Jurkat, Clone E6-1 (cell line): Measurements from ENCODE around the gene ACTL8.

Source experiments
- DNase-seq: peaks from one replicate; pipeline ENCODE4 v3.0.0-alpha.2; 2011; ENCODE audit warnings: low read depth, low spot score
- H3K4me3 ChIP-seq: 2 replicates; pipeline ENCODE4 v1.5.1; 2011; ENCODE audit warnings: mild to moderate bottlenecking, low read length, control low read depth, moderate library complexity

Gene ACTL8

DNA sequence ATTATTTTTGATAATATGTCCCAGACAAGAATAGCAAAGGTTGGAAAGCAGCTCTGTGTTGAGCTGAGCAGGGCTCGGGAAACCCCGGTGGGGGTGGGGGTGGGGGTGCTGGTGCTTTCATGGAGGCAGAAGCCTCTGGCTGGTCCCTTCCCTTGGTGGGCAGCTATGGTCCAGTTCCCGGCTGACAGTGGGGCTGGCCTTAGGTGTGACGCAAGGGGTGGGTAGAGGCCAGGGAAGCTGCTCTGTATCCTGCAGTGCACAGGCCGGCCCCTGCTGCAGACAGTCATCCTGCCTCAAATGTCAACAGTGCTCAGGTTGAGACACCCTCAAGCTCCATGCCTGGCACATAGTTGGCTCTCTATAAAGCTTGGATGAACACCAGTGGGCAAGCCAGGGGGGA, 8.9 kb downstream of the ACTL8 start:
- no peak for DNase-seq
- no peak overlapping the region for H3K4me3 ChIP-seq

DNA sequence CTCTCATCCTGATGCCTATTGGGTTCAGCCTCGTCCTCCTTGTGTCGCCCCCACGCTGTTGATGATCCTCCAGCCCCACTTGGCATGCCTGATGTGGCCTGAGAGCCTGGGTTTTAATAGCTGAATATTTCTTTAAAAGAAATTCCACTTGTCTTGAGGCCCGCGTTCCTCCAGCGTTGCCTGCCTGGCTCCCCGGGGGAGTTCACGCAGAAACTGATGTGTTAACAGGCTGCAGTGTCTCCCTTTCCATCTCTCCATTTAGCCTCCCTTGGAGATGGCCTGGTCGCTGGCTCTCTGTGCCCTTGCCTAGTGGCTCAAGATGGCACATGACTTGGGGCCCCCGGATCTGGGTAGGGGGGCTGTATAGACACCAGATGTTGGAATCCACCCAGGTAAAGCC, 9.5 kb downstream of the ACTL8 start:
- DNase-seq = no peak
- no peak overlapping the region for H3K4me3 ChIP-seq

DNA sequence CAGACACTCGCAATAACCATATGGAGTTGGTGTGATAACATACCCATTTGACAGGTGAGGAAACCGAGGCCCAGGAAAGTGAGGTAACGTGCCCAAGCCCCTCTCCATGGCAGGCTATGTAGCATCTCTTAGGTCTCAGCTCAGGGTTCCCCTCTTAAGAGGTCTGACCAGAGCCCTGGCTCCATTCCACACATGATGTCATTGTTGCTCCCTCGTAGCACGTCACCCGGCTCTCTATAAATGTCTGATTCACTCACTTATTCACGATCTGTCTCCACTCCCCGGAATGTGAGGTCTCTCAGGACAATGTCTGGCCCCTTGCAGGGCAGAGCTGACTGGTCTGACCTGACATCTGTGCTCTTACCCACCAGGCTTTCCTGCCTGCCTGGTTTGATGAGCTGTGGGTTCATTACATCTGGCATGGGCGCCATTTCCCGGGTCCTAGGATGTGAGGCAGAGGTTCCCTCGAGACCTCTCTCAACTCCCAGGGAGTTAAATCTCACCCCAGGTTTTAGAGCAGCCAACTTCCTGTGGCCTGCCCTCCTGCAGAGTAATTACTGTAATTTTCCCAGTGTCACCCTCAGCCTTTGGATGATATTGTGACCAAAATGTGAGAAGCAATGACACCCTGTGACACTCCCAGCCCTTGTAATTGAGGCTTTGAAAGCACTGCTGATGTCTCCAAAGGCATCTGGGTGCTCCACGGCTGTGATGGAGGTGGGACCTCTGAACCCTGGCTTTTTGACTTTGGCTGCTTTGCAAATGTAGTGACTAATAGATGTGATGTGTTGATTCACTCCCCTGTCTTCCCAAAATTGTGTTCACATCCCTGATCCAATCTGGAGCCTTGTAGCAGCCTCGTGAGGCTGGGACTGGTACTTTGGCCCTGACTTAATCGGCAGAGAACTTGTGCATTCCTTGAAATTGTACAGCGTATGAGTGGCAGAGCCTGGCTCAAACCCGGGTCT, 10.6 kb downstream of the ACTL8 start:
- DNase-seq = no peak
- H3K4me3 ChIP-seq = no peak overlapping the region

DNA sequence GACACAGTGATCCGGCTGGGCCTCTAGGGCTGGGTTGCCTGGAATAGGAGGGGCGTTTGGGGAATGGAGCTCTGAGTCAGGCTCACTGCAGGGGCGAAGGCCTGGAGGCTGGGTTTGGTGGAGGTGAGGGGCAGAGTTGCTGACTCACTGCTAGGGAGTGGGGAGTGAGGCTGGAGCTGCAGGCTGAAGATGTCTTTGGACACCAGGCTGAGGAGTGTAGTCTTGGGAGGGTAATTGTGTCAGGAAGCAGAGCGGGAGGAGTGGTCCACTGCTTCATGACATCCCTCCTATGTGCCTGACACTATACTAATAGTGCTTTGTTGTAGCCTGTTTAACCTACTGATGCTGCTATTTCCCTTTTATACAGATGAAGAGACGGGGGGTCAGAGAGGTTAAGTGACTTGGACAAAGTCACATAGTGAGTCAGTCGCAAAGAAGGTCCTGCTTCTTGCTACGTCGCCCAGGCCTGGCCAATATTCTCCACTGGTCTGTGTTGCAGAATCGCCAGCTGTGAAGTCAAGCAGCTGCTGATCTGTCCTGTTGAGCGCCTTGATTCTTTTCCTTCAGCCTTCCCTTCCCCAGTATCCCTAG, 13.6 kb downstream of the ACTL8 start:
- DNase-seq = no peak
- no peak overlapping the region for H3K4me3 ChIP-seq

DNA sequence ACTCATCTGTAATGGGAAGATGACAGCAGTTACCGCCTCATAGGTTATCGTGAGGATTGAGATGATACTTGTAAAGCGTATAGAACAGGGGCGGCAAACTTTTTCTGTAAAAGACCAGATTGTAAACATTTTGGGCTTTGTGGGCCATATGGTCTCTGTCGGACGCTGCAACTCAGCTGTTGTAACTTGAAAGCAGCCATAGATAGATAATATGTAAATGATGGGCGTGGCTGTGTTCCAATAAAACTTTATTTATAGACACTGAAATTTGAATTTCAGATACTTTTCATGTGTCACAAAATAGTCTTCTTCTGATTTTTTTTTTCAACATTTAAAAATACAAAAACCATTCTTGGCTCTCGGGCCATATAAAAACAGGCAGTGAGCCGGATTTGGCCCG, 15.8 kb downstream of the ACTL8 start:
- no peak for DNase-seq
- H3K4me3 ChIP-seq = no peak overlapping the region

DNA sequence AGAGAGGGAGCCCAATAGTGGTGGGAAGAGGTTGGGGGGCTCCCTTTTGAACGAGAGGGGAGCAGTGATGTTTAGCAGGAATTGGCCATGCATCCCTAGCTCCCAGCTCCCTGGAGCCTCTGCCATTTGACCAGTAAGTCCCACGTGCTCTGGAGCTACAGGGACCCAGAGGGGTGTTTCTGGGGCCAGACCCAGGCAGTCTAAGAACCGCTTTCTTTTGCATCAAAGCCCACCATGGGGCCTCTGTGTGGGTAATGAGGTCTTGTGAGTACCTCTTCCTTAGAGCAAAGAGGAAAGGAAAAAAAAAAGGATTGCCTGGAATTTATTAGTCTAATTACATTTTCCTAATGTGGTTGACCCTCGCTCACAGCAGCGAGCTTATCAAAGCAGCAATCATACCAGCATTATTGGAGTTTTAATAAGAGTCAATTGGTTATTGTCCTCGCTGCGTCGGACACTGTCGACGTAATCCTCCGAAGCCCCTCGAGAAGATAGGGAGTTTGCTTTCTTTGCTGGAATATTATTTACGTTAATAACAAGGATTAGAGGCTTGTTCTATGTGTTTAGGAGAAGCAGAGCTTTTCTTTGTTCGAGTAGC, 17.6 kb downstream of the ACTL8 start:
- no peak for DNase-seq
- H3K4me3 ChIP-seq = no peak overlapping the region

DNA sequence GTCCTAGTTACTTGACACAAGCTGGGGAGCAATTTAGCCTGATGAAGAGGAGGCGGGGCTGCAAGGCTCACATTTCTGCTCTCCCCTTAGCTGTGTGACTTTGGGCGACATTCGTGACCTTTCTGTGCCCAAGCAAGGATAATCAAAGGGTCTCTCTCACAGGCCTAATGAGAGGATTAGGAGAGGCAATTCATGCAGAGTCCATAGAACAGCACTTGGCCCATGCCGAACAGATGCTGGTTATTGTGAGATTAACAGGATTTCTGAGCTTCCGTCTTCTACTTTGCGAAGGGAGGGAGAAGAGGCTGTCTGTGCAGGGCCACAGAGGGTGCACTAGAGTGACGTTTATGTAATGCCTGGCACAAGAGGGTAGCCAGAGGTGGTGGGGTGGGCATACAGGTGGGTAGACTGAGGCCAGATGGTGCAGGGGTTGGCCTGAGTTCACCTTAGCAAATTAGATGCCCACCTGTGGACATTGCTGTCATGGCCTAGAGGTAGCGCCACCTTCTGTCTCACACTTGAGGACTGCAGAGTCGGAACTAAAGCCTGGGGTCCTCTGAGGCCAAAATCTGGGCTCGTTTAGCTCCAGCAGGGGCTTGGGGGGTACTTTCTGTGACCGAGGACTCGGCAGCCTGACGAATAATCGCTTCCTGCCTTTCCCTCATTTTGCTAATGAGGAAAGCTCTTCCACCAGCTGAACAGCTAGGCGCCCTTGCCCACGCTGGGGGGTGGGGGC, 18.6 kb downstream of the ACTL8 start:
- no peak overlapping the region for H3K4me3 ChIP-seq
- no peak for DNase-seq

DNA sequence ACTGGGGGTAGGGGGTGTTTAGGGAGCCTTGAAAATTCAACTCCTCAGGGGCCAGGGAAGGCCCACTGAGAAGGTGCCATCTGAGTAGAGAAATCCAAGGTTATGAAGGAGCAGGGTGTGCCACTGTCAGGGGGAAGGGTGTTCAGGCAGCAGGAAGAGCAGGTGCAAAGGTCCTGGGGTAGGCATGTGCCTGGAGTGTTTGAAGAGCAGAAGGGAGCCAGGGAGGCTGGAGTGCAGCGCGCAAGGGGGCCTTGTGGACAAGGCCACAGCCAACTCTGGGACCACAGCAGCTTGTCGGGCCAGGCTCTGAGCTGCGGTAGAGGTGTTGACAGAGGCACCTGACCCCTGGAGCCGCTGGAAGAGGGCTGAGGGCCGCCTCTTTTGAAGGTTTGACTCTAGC, 19.3 kb downstream of the ACTL8 start:
- H3K4me3 ChIP-seq = no peak overlapping the region
- no peak for DNase-seq

DNA sequence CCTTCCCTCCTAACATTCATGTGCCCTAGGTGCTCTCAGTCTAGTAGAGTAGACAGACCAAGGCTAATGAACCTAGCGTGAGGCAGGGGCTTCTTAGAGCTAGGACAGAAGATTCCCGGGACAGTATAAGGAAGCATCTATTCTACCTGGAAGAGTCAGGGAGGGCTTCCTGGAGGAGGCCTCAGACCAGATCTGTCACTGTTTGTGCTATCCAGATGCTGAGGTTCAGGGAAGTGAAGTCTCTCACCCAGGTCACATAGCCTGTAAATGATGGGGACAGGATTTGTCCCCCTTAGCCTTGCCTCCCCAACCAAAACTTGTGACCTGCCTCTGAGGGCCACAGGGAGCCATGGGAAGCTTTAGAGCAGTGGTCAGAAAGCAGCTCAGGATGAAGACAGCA, 20.7 kb downstream of the ACTL8 start:
- no peak for DNase-seq
- no peak overlapping the region for H3K4me3 ChIP-seq

DNA sequence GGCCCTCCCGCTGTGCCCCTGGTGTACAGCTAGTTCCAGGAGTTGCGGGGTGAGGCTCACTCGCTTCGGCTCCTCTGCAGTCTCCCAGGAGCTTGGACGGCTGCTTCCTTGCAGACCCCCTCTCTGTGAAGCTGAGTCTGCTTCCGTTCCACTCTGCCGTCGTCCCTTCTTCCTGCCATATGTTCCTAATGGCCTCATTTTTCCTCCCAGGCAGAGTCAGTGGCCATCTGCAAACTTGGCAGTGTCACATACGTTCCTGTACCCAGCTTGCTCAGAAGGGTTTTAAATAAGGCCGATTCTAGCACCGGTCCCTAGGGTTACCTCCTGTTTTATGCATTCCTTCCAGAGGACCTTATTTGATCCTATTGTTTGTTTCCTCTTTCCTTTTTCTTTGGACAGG, 21.3 kb downstream of the ACTL8 start:
- DNase-seq = no peak
- H3K4me3 ChIP-seq = no peak overlapping the region

DNA sequence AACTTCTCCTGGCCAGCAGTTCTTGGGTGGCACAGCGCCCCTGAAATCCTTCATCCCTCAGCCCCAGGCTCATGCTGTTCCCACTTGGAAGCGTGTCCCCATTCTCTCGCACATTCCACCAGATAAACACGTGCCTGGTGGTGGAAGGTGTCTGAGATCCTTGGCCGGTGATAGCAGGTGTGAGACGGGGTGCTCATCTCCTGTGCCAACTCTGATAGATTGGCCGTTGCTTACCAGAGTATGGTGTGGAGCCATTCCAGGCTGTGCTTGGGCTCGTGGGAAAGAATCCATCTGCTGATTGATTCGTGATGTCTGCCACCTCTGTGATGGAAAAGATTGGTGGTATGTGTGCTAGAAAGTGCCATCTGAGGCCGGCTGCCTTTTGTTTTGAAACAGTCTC, 22.2 kb downstream of the ACTL8 start:
- H3K4me3 ChIP-seq = no peak overlapping the region
- no peak for DNase-seq

DNA sequence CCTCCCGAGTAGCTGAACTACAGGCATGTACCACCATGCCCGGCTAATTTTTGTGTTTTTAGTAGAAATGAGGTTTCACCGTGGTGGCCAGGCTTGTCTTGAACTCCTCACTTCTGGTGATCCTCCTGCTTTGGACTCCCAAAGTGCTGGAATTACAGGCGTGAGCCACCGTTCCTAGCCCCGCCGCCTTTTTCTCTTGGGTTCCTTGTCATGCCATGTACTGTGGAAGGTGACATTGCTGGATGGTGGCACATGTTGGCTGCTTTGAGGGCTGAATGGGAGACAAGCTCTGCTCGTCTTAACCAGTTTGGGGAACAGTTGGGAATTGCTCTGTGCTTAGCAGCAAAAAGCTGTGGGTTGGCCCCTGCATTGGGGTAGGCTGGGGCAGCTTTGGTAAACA, 22.7 kb downstream of the ACTL8 start:
- H3K4me3 ChIP-seq = no peak overlapping the region
- no peak for DNase-seq

DNA sequence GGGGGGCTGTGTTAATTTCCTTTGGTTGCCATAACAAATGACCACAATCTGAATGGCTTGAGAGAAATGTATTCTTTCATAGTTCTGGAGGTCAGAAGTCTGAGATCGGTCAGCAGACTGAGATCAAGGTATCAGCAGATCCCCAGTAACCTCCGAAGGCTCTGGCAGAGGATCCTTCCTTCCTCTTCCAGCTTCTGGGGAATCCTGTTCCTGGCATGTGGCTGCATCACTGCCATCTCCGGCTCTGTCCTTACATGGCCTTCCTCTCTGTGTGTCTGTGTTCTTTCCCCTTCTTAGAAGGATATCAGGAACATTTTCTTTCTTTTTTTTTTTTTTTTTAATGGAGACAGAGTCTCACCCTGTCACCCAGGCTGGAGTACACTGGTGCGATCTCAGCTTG, 25.8 kb downstream of the ACTL8 start:
- DNase-seq = no peak
- H3K4me3 ChIP-seq = no peak overlapping the region

DNA sequence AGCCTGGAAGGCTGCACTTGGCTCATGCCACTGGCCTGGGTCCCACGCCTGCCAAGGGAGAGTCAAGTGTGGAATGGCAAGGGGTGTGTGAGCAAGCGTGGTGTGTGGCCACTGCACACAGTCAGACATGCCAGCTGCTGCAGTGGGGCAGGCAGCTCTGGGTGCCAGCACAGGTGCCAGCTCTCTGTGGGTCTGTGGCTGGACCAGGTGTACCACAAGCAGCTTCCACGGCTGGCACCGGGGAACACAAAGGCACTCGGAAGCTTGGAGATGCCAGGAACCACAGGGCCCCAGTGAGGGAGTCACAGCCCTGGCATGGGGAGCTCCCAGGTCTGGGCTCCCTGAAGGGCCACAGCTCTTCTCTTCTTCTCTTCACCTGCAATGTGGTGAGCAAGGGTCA, 34.8 kb downstream of the ACTL8 start:
- DNase-seq = no peak
- no peak overlapping the region for H3K4me3 ChIP-seq

DNA sequence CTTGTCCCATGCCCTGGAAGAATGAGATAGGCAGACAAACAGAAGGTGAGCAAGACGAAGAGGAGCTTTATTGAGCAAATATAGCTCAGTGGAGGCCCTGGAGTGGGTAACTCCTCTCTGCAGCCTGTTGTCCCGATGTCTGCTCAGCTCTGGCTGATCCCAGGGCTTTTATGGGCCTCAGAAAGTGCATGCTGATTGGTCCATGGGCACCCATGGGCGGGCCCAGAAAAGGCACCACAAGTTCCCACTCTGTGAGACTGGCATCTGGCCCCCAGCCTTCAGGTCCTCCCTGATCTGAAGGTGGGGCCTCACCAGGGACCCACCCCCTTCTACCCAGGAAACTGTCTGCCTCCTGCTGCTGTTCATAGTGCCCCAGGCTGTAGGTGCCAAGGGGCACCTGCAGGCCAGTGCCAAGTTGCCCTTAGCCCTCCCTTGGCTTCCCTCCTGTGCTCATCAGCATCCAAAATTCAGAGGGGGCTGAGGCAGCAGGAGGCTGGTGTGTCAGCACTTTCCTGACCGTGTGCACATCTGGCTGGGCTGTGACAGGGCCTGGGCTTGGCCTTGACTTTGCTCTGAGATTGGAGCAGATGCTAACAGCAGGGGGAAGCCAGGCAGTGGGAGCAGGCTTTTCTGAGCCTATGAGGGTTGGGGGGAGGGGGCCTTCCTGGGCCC, 35.4 kb downstream of the ACTL8 start:
- H3K4me3 ChIP-seq = no peak overlapping the region
- DNase-seq = no peak

DNA sequence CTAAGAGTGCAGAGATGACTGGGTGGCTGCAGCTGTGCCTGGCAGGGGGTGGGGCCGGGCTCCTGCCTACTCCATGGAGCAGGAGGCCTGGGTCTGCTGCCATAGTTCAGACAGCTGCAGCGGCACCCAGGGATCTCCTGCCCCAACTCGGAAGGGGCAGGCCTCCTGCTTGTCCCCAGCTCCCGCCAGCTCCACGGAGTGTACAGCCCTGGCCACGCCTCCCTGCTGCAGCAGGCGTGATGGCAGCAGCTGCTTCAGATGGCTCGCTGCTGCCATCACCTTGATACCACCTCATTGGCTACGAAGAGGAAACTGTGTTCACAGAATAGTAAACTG, 35.9 kb downstream of the ACTL8 start:
- no peak overlapping the region for H3K4me3 ChIP-seq

DNA sequence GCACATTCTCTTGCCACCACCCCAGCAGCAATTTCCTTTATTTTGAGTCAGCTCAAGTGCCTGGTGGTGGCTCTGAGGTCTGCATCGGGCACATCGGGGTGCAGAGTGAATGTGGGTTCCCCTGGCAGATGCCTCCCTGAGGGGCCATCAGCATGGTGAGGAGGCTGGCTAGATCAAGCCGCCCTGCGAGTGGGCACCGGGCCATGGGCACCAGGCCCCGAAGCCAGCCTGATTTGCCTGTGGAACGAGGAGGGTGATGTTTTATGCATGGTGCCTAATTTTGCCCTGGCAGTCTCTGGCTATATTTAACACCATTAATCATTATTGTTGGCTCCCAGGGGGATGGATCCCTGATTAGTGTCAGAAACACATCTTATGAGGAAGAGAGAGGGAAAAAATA, 36.3 kb downstream of the ACTL8 start:
- no peak for DNase-seq
- H3K4me3 ChIP-seq = no peak overlapping the region

More for the DNA sequence above, 35.9 kb downstream of the ACTL8 start:
- DNase-seq = no peak

DNA sequence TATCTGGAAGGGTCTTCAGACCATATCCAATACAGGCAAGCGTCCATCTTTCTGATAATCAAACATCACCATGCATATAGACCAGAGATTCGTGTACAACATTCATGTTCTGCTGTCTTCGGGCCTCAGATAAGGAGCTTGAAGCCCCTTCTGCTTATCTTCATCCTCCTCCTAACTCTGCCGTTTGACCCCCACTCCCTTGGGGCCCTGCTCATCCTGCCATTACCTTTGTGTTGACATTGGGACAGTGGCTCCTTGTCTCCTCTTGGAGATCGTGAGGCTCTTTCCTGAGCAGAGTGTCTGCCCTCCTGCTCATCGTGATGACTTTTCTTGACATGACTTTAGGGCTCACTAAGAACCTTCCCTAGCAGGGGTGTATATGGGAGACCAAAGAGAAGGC, 37.3 kb downstream of the ACTL8 start:
- no peak for DNase-seq
- no peak overlapping the region for H3K4me3 ChIP-seq

DNA sequence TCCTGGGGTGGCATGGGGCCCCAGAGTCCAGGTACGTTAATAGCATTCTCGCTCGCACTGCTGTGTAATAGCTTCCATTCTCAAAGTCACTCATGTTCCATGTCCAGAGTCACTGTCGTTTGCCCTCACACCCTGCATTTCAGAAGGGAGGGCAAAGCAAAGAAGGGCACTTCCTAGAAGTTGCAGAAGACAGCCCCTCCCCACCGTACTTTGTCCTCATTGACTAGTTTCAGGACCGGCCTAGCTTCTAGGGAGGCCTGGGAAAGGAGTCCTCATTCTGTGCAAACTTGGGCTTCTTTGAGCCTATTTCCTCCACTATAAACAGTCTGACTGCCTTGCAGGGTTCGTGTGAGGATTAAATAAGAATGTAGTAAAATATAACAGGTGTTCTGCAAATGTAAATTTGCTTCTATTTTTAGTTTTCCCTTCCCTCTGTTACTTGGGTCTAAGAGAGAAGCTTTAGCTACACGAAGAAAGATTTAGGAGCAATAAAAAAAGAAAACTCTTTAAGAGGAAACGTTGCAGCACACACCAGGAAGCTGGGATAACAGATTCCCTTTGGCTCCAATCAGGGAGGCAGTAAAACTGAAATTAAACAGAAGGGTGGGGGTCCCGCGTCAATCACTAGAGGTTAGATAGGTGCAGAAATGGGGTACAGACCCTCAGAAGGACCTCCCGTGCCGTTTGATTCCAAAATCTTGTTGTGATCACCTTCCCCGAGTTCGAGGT, 40.1 kb downstream of the ACTL8 start:
- no peak overlapping the region for H3K4me3 ChIP-seq

More for the DNA sequence above, 40.1 kb downstream of the ACTL8 start:
- DNase-seq = no peak
